Effector memory CD4-positive, alpha-beta T cell (primary cell): ENCODE measurements around the gene PLTP.

Source experiments
- DNase-seq, 3 donors: peaks; one replicate each; pipeline ENCODE4 v3.0.0-alpha.2; 2020
- H3K27ac ChIP-seq: 2 replicates; pipeline ENCODE4 v1.7.0; 2013; ENCODE audit warnings: mild to moderate bottlenecking, low read length, moderate library complexity; ENCODE audit not compliant: insufficient read depth, poor library complexity, severe bottlenecking
- H3K27me3 ChIP-seq: replicated peaks from 2 replicates; pipeline ENCODE4 v1.7.0; 2013; ENCODE audit warnings: mild to moderate bottlenecking, low read length; ENCODE audit not compliant: insufficient read depth, control insufficient read depth, poor library complexity, severe bottlenecking
- H3K36me3 ChIP-seq: 2 replicates; pipeline ENCODE4 v1.7.0; 2013; ENCODE audit warnings: mild to moderate bottlenecking, low read length, moderate library complexity; ENCODE audit not compliant: control insufficient read depth, insufficient read depth
- H3K4me1 ChIP-seq: 2 replicates; pipeline ENCODE4 v1.7.0; 2013; ENCODE audit warnings: low read length, mild to moderate bottlenecking; ENCODE audit not compliant: control insufficient read depth, insufficient read depth, poor library complexity, severe bottlenecking
- H3K4me3 ChIP-seq: 2 replicates; pipeline ENCODE4 v1.7.0; 2013; ENCODE audit warnings: low read length, low read depth, mild to moderate bottlenecking; ENCODE audit not compliant: insufficient read depth, poor library complexity, severe bottlenecking
- H3K9me3 ChIP-seq: 2 replicates; pipeline ENCODE4 v1.7.0; 2013; ENCODE audit warnings: mild to moderate bottlenecking, low read length, moderate library complexity; ENCODE audit not compliant: control insufficient read depth

Gene PLTP

GRCh38 chr20:45920462-45921336 is 8.7 kb upstream of the PLTP start:
- DNase-seq: no peak
- peaks cover 3% of the 10 kb centered on the region for H3K4me1 ChIP-seq
- H3K27ac ChIP-seq: no peak overlapping the region
- no peaks in the 10 kb centered on the region for H3K9me3 ChIP-seq
- no peaks in the 10 kb centered on the region for H3K36me3 ChIP-seq
- H3K27me3 ChIP-seq: no peaks in the 10 kb centered on the region
- H3K4me3 ChIP-seq: no peak overlapping the region

- Histone ChIP-seq H3K36me3 (no peaks in the 10 kb centered on the region), H3K4me1 (peaks cover 3% of the 10 kb centered on the region), H3K27me3 (no peaks in the 10 kb centered on the region), H3K4me3 (no peak overlapping the region), H3K9me3 (no peaks in the 10 kb centered on the region), H3K27ac (no peak overlapping the region)
- no peak for DNase-seq
Measured at GRCh38 chr20:45919542-45920399, 7.8 kb upstream of the PLTP start.

GRCh38 chr20:45918779-45919537 is 7.0 kb upstream of the PLTP start:
- H3K27me3 ChIP-seq: no peaks in the 10 kb centered on the region

GRCh38 chr20:45918182-45918737 is 6.3 kb upstream of the PLTP start:
- Histone ChIP-seq H3K27me3 (no peaks in the 10 kb centered on the region), H3K4me1 (no peaks in the 10 kb centered on the region), H3K27ac (no peak overlapping the region), H3K36me3 (no peaks in the 10 kb centered on the region), H3K9me3 (no peaks in the 10 kb centered on the region), H3K4me3 (no peak overlapping the region)
- no peak for DNase-seq

More at GRCh38 chr20:45918779-45919537, 7.0 kb upstream of the PLTP start:
- H3K27ac ChIP-seq: no peak overlapping the region
- no peaks in the 10 kb centered on the region for H3K9me3 ChIP-seq
- H3K36me3 ChIP-seq: no peaks in the 10 kb centered on the region
- no peaks in the 10 kb centered on the region for H3K4me1 ChIP-seq
- H3K4me3 ChIP-seq: no peak overlapping the region
- DNase-seq: no peak

GRCh38 chr20:45917790-45918141 is 5.8 kb upstream of the PLTP start:
- Histone ChIP-seq H3K4me3 (no peak overlapping the region), H3K4me1 (no peaks in the 10 kb centered on the region), H3K27me3 (no peaks in the 10 kb centered on the region), H3K9me3 (no peaks in the 10 kb centered on the region), H3K27ac (no peak overlapping the region), H3K36me3 (no peaks in the 10 kb centered on the region)
- DNase-seq: no peak

GRCh38 chr20:45913116-45913515 is 1.2 kb upstream of the PLTP start:
- Histone ChIP-seq H3K27me3 (no peaks in the 10 kb centered on the region), H3K9me3 (no peaks in the 10 kb centered on the region), H3K4me1 (peaks cover 14% of the 10 kb centered on the region), H3K4me3 (no peak overlapping the region), H3K27ac (no peak overlapping the region), H3K36me3 (no peaks in the 10 kb centered on the region)
- no peak for DNase-seq

- H3K4me1 ChIP-seq: peaks cover 14% of the 10 kb centered on the region
- no peaks in the 10 kb centered on the region for H3K36me3 ChIP-seq
- DNase-seq: no peak
- no peaks in the 10 kb centered on the region for H3K9me3 ChIP-seq
- H3K4me3 ChIP-seq: peak overlapping the region; percentile 57
- H3K27ac ChIP-seq: no peak overlapping the region
- no peaks in the 10 kb centered on the region for H3K27me3 ChIP-seq
Measured at GRCh38 chr20:45912344-45912682, 358 bp upstream of the PLTP start.

GRCh38 chr20:45910670-45911485 is 1.1 kb downstream of the PLTP start:
- Histone ChIP-seq H3K27ac (no peak overlapping the region), H3K4me3 (peak overlapping the region; percentile 57), H3K4me1 (peaks cover 14% of the 10 kb centered on the region), H3K27me3 (no peaks in the 10 kb centered on the region), H3K36me3 (no peaks in the 10 kb centered on the region), H3K9me3 (no peaks in the 10 kb centered on the region)
- peak; percentile 77 to 83 (median 81) for DNase-seq
